Stimulated activated CD4-positive, alpha-beta T cell treated with anti-CD3 and anti-CD28 coated beads, Interleukin-4, amount 100 ng/mL, for 4 hours (primary cell): ENCODE measurements around the gene CXCL8.
"Not testable (repeated sequence)": the region's sequence is repeated elsewhere in the genome, so short reads cannot be mapped to it uniquely, and the experiment has no call there.

Source experiments
- DNase-seq, 2 experiments: peaks; one replicate each; pipeline ENCODE4 v3.0.0-alpha.2; 2020

The CXCL8 gene

GRCh38 chr4:73744203-73744602, 3.8 kb downstream of the CXCL8 start:
- DNase-seq = no peak

GRCh38 chr4:73750730-73751129, 10.4 kb downstream of the CXCL8 start:
- no peak for DNase-seq

- no peak for DNase-seq
Observed at GRCh38 chr4:73751166-73751565, 10.8 kb downstream of the CXCL8 start.

- no peak for DNase-seq
Observed at GRCh38 chr4:73751830-73752229, 11.5 kb downstream of the CXCL8 start.

GRCh38 chr4:73752424-73752823, 12.1 kb downstream of the CXCL8 start:
- no peak for DNase-seq

GRCh38 chr4:73753215-73753614, 12.8 kb downstream of the CXCL8 start:
- DNase-seq = no peak

GRCh38 chr4:73754934-73755333, 14.6 kb downstream of the CXCL8 start:
- no peak for DNase-seq

GRCh38 chr4:73759357-73759756, 19.0 kb downstream of the CXCL8 start:
- DNase-seq = no peak

- DNase-seq = no peak
Observed at GRCh38 chr4:73761856-73762255, 21.5 kb downstream of the CXCL8 start.

- DNase-seq = no peak
Observed at GRCh38 chr4:73762409-73762808, 22.0 kb downstream of the CXCL8 start.

GRCh38 chr4:73763877-73764276, 23.5 kb downstream of the CXCL8 start:
- no peak for DNase-seq

GRCh38 chr4:73764513-73764912, 24.1 kb downstream of the CXCL8 start:
- DNase-seq = no peak

GRCh38 chr4:73765296-73765695, 24.9 kb downstream of the CXCL8 start:
- no peak for DNase-seq

- DNase-seq = no peak
Observed at GRCh38 chr4:73770917-73771316, 30.5 kb downstream of the CXCL8 start.

GRCh38 chr4:73772363-73772762, 32.0 kb downstream of the CXCL8 start:
- DNase-seq = no peak

GRCh38 chr4:73774406-73774805, 34.0 kb downstream of the CXCL8 start:
- not testable (repeated sequence) for DNase-seq

- no peak for DNase-seq
Observed at GRCh38 chr4:73776321-73776729, 36.0 kb downstream of the CXCL8 start.

GRCh38 chr4:73777612-73778011, 37.2 kb downstream of the CXCL8 start:
- DNase-seq = no peak

GRCh38 chr4:73780243-73780642, 39.9 kb downstream of the CXCL8 start:
- DNase-seq = no peak

- DNase-seq = no peak
Observed at GRCh38 chr4:73780834-73781233, 40.5 kb downstream of the CXCL8 start.

- no peak for DNase-seq
Observed at GRCh38 chr4:73788411-73788810, 48.0 kb downstream of the CXCL8 start.
